WTC11 (cell line): Measurements from ENCODE around the gene TOX2. TPM values are rescaled to one million over a fixed set of nuclear protein-coding genes. Genes with fewer than 3 reads are reported as not detected.

ENCODE experiments used
- ATAC-seq: fragments of 200-7000 bp; cut with Tn5 transposase; 2 replicates; pipeline ENCODE4 v1.10.0; 2021; ENCODE audit warnings: mild to moderate bottlenecking, moderate library complexity
- CTCF ChIA-PET: fragments of 300-600 bp; sonication (Branson Sonifier 250); formaldehyde crosslinking; loops from one replicate; lab custom pipeline; 2021; ENCODE audit warnings: antibody characterized with exemption; lab: Charles Lee
- POLR2A ChIA-PET: fragments of 350-600 bp; sonication (Branson Sonifier 250); formaldehyde crosslinking; loops from one replicate; lab custom pipeline; 2021; ENCODE audit warnings: antibody characterized with exemption; lab: Charles Lee
- DNase-seq: peaks from one replicate; pipeline ENCODE4 v3.0.0; 2021; ENCODE audit warnings: low spot score
- H3K27ac Mint-ChIP-seq: 2 replicates; pipeline ENCODE4 v1.8.0; 2021; ENCODE audit warnings: mixed read lengths
- H3K27me3 Mint-ChIP-seq: 2 replicates; pipeline ENCODE4 v1.8.0; 2021; ENCODE audit warnings: low read depth, mild to moderate bottlenecking, moderate library complexity, mixed read lengths
- H3K36me3 Mint-ChIP-seq: 2 replicates; pipeline ENCODE4 v1.8.0; 2021; ENCODE audit warnings: mixed read lengths
- H3K4me1 Mint-ChIP-seq: 2 replicates; pipeline ENCODE4 v1.8.0; 2022; ENCODE audit warnings: mixed read lengths
- H3K4me3 Mint-ChIP-seq: 2 replicates; pipeline ENCODE4 v1.8.0; 2021; ENCODE audit warnings: mild to moderate bottlenecking, moderate library complexity, mixed read lengths
- H3K9me3 Mint-ChIP-seq: 2 replicates; pipeline ENCODE4 v1.8.0; 2021; ENCODE audit warnings: mixed read lengths
- AFF4 ChIP-seq: sonication (generic); formaldehyde crosslinking; IDR thresholded peaks from 2 replicates; pipeline ENCODE4 v1.8.1; 2023; ENCODE audit warnings: mild to moderate bottlenecking, missing genetic modification reagents, borderline replicate concordance
- EMX1 ChIP-seq: fragments of 250-450 bp; sonication (Bioruptor Pico); IDR thresholded peaks from 2 replicates; pipeline ENCODE4 v1.8.0; 2021; ENCODE audit warnings: mild to moderate bottlenecking
- ESRRA ChIP-seq: sonication (generic); formaldehyde crosslinking; IDR thresholded peaks from 2 replicates; pipeline ENCODE4 v1.8.1; 2022; ENCODE audit warnings: mild to moderate bottlenecking, missing genetic modification reagents, borderline replicate concordance
- FOXJ3 ChIP-seq: sonication (generic); formaldehyde crosslinking; IDR thresholded peaks from 2 replicates; pipeline ENCODE4 v1.9.0; 2021; ENCODE audit warnings: missing genetic modification reagents, mild to moderate bottlenecking, borderline replicate concordance
- GRHL2 ChIP-seq: fragments of 250-450 bp; sonication (Bioruptor Pico); IDR thresholded peaks from 2 replicates; pipeline ENCODE4 v1.8.0; 2022; ENCODE audit warnings: mild to moderate bottlenecking, moderate library complexity; ENCODE audit not compliant: insufficient replicate concordance, severe bottlenecking
- JUN ChIP-seq: sonication (generic); formaldehyde crosslinking; IDR thresholded peaks from 2 replicates; pipeline ENCODE4 v1.8.0; 2023; ENCODE audit warnings: mild to moderate bottlenecking, missing genetic modification reagents
- MAX ChIP-seq: sonication (generic); formaldehyde crosslinking; IDR thresholded peaks from 2 replicates; pipeline ENCODE4 v1.8.0; 2022; ENCODE audit warnings: mild to moderate bottlenecking, missing genetic modification reagents
- MXD4 ChIP-seq: fragments of 250-450 bp; sonication (Bioruptor Pico); IDR thresholded peaks from 2 replicates; pipeline ENCODE4 v1.8.0; 2021; ENCODE audit warnings: mild to moderate bottlenecking, moderate library complexity, borderline replicate concordance
- NR1H2 ChIP-seq: sonication (generic); formaldehyde crosslinking; IDR thresholded peaks from 2 replicates; pipeline ENCODE4 v1.9.0; 2021; ENCODE audit warnings: mild to moderate bottlenecking, moderate library complexity, missing genetic modification reagents
- PRDM15 ChIP-seq: sonication (generic); formaldehyde crosslinking; IDR thresholded peaks from 2 replicates; pipeline ENCODE4 v1.8.0; 2022; ENCODE audit warnings: missing genetic modification reagents
- PREB ChIP-seq: sonication (generic); formaldehyde crosslinking; IDR thresholded peaks from 2 replicates; pipeline ENCODE4 v1.8.1; 2022; ENCODE audit warnings: mild to moderate bottlenecking, missing genetic modification reagents, moderate library complexity, borderline replicate concordance
- RORB ChIP-seq: fragments of 250-450 bp; sonication (Bioruptor Pico); IDR thresholded peaks from 2 replicates; pipeline ENCODE4 v1.9.0; 2021; ENCODE audit warnings: mild to moderate bottlenecking
- SMAD4 ChIP-seq: sonication (generic); formaldehyde crosslinking; IDR thresholded peaks from 2 replicates; pipeline ENCODE4 v1.8.0; 2022; ENCODE audit warnings: mild to moderate bottlenecking, missing genetic modification reagents
- SP1 ChIP-seq: sonication (generic); formaldehyde crosslinking; conservative IDR thresholded peaks from 2 replicates; pipeline ENCODE4 v1.8.1; 2022; ENCODE audit warnings: missing genetic modification reagents
- ZNF425 ChIP-seq: fragments of 250-450 bp; sonication (Bioruptor Pico); conservative IDR thresholded peaks from 2 replicates; pipeline ENCODE4 v1.9.0; 2021; ENCODE audit warnings: mild to moderate bottlenecking
- total RNA-seq: library from RNA; stranded (reverse); gene quantifications from 3 replicates; pipeline ENCODE4 v1.2.3, GENCODE V29; 2021

TOX2 gene
- total RNA-seq, 1 experiment from 2014 or later, result 3.4 TPM

GRCh38 chr20:43900496-43900895 is 14.2 kb upstream of the TOX2 start:
- H3K36me3 Mint-ChIP-seq, result peaks cover 10% of the 10 kb centered on the region
- no peak overlapping the region for H3K27ac Mint-ChIP-seq
- peaks cover 12% of the 10 kb centered on the region for H3K9me3 Mint-ChIP-seq
- ChIA-PET CTCF (interaction anchor here (1.4 to 2.1 kb wide), 2 partner anchors 11 to 60 kb away, joined by 7 read pairs; no protein-coding TSS in a partner anchor), POLR2A (no interaction called here)
- no peak overlapping the region for H3K4me3 Mint-ChIP-seq
- no peak for DNase-seq
- no peak for ATAC-seq
- peaks cover 46% of the 10 kb centered on the region for H3K4me1 Mint-ChIP-seq
- H3K27me3 Mint-ChIP-seq, result peaks cover 17% of the 10 kb centered on the region
- no peak for TF ChIP-seq MXD4 (CRISPR knock-in tag)
- TF ChIP-seq PREB (CRISPR knock-in tag), result no peak
- TF ChIP-seq ESRRA, result no peak
- TF ChIP-seq NR1H2 (CRISPR knock-in tag), result no peak
- no peak for TF ChIP-seq SP1 (CRISPR knock-in tag)

GRCh38 chr20:43901296-43901695 is 13.4 kb upstream of the TOX2 start:
- Mint-ChIP-seq H3K27me3 (peaks cover 17% of the 10 kb centered on the region), H3K4me1 (peaks cover 43% of the 10 kb centered on the region), H3K36me3 (peaks cover 10% of the 10 kb centered on the region), H3K9me3 (peaks cover 12% of the 10 kb centered on the region), H3K27ac (no peak overlapping the region), H3K4me3 (no peak overlapping the region)
- ATAC-seq, result no peak
- ChIA-PET POLR2A (no interaction called here), CTCF (interaction anchor here (1.4 to 2.1 kb wide), 2 partner anchors 10 to 61 kb away, joined by 7 read pairs; no protein-coding TSS in a partner anchor)
- TF ChIP-seq FOXJ3 (CRISPR knock-in tag) (no peak), PRDM15 (CRISPR knock-in tag) (peak; percentile 88)
- no peak for DNase-seq

- H3K4me1 Mint-ChIP-seq, result peaks cover 30% of the 10 kb centered on the region
- DNase-seq (peak; percentile 22), ATAC-seq (peak; percentile 78)
- ChIA-PET POLR2A (no interaction called here), CTCF (no interaction called here)
- H3K27ac Mint-ChIP-seq, result no peak overlapping the region
- peaks cover 25% of the 10 kb centered on the region for H3K9me3 Mint-ChIP-seq
- peaks cover 18% of the 10 kb centered on the region for H3K36me3 Mint-ChIP-seq
- peaks cover 20% of the 10 kb centered on the region for H3K27me3 Mint-ChIP-seq
- no peak overlapping the region for H3K4me3 Mint-ChIP-seq
- TF ChIP-seq SMAD4 (CRISPR knock-in tag) (no peak), MAX (CRISPR knock-in tag) (no peak), AFF4 (CRISPR knock-in tag) (no peak), ZNF425 (CRISPR knock-in tag) (no peak), RORB (no peak), JUN (CRISPR knock-in tag) (no peak), EMX1 (CRISPR knock-in tag) (no peak), GRHL2 (CRISPR knock-in tag) (no peak)
Observed at GRCh38 chr20:43903953-43904826, 10.5 kb upstream of the TOX2 start.
